IPS-11a (cell line): ENCODE data around the gene MATN1.
"Not testable (repeated sequence)": the region's sequence is repeated elsewhere in the genome, so short reads cannot be mapped to it uniquely, and the experiment has no call there.

ENCODE experiments used
- H3K4me3 ChIP-seq: one replicate; pipeline ENCODE4 v1.5.1; 2013; ENCODE audit warnings: low read depth, low read length, control low read depth

MATN1 gene, protein sequence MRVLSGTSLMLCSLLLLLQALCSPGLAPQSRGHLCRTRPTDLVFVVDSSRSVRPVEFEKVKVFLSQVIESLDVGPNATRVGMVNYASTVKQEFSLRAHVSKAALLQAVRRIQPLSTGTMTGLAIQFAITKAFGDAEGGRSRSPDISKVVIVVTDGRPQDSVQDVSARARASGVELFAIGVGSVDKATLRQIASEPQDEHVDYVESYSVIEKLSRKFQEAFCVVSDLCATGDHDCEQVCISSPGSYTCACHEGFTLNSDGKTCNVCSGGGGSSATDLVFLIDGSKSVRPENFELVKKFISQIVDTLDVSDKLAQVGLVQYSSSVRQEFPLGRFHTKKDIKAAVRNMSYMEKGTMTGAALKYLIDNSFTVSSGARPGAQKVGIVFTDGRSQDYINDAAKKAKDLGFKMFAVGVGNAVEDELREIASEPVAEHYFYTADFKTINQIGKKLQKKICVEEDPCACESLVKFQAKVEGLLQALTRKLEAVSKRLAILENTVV

DNA sequence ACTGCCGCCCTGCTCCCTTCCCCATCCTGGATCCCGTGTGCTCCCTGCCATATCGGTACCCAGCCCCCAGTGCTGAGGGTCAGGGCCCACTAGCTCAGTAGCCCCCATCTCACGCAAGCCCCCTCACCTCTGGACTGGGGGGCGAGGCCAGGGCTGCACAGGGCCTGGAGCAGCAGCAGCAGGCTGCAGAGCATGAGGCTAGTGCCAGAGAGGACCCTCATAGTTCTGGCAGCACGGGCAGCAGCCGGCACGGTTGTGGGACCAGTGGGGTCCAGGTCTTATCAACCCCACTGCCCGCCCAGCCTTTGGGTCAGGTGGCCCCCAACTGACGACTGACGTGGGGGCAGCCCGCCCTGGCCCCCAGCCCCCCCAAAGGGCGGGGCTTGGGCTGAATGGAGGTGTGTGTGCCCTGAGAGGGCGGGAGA is at the start of gene MATN1:
MATN1 (minus strand) TSS at position 255 of the 425 bp plus-strand sequence; CDS start at position 221, 34 bp downstream.
- H3K4me3 ChIP-seq, result no peak within 1 kb of the TSS

DNA sequence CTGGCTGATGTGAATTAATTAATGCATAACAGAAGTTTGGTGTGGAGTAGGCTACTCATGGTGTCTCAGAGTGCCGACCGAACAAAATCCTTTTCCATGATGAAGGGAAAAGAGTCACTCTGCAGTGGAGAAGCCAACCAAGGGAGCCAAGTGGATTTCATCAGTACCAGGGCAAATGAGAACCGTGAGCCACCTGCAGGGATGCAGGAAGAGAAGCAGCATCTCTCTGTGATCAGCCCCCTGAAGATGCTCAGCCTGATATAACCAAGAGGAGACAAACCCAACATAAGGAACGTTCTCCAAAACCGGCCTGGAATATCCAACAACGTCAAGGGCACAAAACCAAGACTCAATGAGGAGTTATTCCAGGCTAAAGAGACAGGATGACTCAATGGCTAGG is 47.6 kb upstream of the MATN1 start:
- H3K4me3 ChIP-seq, result no peak overlapping the region

DNA sequence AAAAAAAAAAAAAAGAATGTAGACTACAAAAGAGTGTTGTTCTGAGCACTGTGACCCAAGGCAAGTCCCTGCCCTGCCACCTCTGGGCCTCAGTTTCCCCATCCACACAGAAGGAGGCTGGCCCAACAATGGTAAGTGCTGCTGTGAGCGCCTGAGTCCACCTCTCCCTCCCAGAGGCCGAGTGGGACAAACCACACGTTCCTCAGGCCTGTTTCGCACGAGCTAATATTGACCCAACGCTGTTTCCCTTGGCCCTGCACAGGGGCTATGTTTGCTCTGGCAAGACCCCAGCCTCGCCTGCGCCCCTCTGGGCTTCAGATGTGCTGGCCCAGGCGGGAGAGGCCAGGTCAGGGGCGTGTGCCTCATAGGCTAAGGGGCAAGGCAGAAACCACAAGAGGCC is 46.8 kb upstream of the MATN1 start:
- no peak overlapping the region for H3K4me3 ChIP-seq

DNA sequence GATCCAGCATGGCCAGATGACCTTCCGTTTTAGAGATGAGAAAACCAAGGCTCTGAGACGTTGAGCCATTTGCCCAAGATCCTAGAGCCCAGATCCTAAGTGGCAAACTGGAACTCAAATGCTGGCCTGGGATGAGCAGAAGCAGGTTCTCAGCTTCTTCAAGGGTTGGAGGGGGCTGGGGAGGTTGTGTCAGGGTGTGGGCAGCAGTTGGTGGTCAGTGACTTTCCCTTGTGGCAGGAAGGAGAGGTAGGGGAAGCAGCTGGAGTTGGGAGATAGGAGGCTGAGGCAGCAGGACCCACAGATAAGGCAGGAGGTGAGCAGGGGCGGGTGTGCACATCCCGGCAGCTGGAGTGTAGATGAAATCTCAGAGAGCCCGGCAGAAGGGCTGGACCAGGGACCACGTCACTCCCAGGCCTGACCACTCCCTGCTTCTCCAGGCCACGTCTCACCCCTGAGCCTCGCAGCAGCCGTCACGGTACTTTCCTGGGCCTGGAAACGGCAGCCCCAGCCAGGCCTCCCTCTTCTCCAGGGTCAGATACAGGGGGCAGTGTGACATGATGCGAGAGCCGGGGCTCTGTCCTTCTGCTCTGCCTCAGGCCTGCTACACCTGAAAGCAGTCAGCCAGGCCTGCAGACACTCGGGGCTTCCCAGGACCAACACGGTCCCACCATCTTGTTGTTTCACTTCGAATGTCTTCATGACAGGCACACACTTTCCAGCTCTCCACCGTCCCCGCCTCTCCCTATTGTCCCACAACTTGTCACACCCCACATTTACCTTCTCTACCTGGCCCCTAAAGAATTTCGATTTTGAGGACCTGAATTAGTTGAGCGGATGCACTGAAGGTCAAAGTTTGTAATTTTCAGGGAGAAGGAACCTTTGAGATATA is 45.7 kb upstream of the MATN1 start:
- no peak overlapping the region for H3K4me3 ChIP-seq

DNA sequence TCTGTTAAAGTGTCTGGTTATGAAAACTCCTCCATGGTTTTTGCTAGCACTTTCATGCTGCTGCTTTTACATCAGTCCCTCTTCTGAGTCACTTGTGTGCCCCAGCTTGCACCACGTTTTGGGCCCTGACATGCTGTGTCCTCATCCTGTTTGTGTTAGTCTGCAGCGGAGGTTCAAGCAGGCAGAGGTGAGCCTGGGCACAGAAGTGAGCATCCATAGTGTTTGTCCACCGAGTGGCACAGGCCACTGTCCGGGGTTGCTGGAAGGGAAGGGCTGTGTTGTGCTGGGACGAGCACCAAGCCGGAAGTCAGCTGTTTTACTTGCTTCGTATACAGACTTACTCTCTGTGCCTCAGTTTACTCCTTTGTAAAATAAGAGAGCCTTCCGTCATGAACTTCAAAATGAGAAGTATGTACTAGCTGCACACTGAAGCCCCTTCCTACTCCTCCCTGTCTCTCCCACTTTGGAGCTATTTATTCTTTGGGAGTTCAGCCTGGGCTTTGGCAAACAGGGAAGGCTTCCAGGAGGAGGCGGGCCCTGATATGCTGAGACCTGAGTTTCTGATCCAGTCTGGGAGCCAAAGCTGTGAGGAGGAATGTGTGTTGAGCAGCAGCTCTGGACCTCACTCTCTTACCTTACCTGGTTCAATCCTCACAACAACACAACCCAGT is 44.9 kb upstream of the MATN1 start:
- H3K4me3 ChIP-seq, result no peak overlapping the region

DNA sequence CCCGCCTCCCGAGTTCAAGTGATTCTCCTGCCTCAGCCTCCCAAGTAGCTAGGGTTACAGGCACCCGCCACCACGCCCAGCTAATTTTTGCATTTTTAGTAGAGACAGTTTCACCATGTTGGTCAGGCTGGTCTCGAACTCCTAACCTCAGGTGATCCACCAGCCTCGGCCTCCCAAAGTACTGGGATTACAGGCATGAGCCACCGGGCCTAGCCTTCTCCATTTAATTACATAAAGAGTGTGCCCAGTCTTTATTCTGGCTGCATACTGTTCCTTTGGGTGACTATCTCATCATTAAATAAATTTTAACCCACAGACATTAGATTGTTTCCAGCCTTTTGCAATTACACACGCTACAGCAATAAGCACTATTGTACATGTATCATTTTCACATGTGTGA is 43.6 kb upstream of the MATN1 start:
- not testable (repeated sequence) for H3K4me3 ChIP-seq

DNA sequence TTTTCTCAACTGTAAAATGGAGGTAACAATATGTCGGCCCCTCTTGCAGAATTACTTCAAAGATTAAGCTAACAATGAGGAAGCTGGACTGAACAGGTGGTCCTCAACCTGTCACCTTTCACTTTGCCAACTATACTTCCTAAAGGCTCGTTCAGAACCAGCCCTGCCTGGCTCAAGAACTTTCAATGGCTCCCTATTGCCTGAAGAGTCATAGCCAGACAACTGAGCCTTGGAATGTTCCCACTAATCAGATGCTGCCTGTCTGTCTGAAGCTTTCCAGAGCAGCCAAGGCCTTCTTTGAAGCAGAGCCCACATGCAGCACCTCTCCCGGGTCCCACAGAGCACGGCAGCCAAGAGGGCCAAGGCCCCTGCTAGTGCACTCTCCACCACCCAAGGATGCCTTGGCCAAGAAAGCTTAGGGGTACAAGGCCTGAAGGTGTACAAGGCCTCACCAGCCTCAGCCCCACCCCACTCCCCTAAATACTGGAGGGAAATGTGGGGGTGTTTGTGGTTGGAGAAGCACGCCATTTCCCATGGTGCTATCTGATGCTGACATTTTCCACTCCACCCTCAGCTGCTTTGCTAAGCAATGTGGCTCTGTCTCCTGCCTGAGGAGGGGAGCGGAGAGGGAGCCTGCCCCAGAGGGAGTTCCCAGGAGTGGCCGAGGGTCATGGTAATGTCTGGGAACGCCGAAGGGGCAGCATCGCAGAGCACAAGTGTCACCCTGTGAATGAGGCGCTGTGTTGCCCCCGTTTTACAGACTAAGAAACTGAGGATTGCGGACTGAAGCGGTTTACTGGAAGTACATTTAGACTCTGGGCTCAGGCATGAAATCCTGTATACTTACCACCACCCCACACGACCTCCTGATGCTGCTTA is 42.4 kb upstream of the MATN1 start:
- H3K4me3 ChIP-seq, result no peak overlapping the region

DNA sequence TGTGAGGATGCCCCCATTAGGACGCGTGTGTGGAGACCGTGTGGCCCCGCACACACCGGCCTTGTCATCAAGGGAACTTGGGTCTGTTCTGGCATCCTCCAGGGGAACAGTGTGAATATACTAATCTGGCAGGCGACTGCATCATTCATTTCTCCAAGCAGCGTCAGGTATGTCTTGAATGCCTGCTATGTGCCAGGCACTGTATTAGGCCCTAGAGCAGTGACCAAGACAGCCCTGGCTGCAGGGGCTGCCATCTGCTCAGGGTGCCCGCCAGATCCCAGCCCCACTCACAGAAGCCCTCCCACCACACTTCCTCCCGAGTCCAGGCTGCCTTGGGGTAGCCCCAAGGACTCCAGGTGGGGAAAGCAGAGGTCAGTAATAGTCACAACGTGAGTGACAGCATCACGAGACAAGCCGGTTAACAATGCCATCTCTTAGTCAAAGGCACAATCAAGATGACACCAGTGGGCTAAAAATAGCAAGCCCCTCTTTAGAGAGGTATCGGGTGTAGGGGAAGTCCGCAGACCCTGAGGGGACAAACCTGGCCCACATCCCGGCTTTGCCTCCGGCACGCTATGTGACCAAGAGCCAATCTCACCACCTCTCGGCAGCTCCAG is 41.7 kb upstream of the MATN1 start:
- no peak overlapping the region for H3K4me3 ChIP-seq

DNA sequence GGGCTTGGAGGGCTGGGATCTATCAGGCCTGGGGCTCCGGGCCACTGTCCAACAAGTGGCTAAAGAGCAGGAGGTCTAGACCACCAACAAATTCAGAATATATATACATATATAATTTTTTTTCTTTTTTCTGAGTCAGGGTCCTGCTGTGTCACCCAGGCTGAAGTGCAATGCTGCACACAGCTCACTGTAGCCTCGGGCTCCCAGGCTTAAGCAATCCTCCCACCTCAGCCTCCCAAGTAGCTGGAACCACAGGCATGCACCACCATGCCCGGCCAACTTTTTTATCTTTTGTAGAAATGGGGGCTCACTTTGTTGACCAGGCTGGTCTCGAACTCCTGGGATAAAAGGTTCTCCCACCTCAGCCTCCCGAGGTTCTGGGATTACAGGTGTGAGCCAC is 41.0 kb upstream of the MATN1 start:
- H3K4me3 ChIP-seq, result no peak overlapping the region

DNA sequence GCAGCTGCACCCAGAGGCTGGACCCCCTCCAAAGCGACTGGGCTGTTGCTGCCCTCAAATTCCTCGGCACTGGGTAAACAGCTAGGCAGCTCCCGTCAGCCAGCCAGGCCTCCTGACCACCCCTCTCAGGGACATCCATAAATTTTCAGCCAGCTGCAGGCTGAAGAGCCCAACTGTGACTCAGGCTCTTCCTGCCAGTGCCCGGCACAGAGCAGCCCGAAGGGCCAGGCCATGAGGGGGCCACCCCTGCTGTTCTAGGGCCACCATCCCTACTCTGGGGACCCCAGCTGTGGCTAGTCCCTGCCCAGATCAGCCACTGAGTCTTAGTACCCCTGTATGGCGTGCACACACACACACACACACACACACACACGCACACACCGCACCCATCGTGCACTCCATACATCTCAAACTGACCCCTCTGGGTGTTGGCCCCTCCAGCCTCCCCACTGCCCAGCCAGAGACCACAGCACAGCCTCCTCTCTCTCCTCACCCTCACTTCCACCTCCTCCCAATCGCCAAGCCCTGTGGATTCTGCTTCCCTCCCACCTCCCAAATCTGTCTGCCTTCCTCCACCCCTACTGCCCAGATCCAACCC is 40.4 kb upstream of the MATN1 start:
- H3K4me3 ChIP-seq, result no peak overlapping the region

DNA sequence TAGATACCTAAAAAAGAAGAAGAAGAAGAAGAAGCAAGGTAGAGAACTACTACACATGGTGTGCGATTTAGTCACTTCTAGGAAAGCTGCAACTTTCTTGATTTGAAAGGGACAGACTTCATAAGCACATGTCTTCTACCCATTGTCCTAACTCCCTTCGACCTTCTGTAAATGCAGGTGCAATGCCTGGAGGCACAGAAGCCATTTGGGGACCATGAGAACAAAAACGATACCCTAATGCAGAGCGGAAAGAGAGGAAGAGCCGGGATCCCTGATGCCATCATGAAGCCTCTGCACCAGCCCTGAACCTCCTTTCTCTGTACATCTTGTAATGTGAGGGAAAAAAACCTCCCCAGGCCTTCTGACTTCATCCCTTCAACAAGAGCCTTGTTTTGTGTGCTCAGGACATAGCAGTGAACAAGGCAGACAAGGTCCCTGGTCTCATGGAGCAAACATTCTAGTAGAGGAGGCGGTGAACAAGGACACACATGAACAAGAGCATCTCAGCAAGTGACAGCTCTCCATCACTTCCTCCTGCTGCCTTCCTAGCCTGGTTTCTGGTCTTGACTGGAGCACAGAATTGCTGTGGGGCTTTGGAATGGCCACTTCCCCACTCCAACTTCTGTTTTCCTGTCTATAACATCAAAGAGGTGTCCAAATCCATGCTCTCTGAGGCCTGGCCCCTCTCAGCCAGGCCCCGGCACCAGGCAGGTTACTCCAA is 39.7 kb upstream of the MATN1 start:
- H3K4me3 ChIP-seq, result no peak overlapping the region

DNA sequence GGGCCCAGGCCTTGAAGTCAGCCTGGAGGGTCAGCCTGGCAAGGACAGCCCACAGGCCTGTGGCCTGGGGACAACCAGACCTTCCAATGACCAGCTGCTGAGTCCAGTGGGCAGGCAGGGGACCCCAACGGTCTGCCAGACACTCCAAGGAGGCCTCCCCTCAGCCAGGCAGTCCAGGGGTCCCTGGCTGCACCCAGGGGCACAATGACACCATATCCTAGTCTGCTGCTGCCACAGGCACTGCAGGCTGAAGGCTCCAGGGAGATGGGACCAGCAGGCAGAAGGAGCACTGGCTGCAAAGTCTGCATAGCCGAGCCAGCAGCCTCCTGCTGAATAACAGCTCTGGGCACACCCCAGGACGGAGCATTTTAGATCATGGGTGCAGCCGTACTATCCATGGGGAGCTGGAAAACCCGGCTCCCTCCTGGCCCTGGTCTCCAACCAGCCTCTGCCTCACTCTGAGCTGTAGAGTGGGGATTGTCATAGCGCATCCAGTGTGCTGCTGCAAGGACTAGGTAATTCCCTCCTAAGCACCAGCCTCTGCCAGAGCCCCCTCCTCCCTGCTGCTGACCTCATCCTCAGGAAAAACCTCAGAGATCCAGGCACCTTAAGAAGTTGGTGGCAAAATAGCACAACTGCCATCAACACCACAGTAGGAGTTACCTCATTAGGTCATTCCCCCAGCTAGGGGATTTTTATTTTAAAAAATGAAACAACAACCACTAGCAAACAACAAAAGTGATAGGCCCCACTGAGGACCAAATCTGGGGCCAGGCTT is 39.0 kb upstream of the MATN1 start:
- H3K4me3 ChIP-seq, result no peak overlapping the region

DNA sequence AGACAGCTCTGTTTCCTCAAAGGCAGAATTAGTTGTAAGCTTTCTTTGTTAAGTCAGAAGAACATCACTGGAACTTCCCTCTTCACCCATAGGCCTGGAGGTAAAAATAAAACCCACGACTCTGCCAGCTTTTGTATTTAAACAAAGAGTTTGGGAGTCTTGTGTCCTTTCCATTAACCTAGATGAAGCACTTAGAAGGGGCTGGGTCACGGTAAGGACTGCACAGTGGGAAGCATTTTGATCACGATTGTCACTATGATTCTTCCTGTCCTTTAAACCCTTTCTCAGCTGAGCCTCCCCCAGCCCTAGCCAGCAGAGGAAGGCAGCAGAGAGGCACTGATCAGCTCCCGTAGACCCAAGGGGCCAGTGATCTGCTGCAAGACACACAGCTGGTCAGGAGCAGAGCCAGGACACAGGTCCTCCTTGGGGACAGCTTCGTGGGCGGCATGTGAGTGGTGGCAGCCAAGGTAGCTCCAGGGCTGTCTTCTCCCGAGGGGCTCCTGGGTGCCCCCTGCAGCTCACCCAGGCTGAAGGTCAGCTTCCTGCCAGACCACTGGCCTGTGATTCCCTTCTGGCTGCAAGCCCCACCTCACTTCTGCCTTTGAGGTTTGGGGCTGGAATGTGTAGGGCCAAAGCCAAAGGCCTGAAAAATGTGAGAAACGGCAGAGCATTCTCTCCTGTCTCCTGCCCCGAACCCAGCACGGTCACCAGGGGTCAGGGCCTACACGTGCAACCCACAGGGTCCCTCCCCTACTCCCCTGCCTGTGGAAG is 38.2 kb upstream of the MATN1 start:
- no peak overlapping the region for H3K4me3 ChIP-seq

DNA sequence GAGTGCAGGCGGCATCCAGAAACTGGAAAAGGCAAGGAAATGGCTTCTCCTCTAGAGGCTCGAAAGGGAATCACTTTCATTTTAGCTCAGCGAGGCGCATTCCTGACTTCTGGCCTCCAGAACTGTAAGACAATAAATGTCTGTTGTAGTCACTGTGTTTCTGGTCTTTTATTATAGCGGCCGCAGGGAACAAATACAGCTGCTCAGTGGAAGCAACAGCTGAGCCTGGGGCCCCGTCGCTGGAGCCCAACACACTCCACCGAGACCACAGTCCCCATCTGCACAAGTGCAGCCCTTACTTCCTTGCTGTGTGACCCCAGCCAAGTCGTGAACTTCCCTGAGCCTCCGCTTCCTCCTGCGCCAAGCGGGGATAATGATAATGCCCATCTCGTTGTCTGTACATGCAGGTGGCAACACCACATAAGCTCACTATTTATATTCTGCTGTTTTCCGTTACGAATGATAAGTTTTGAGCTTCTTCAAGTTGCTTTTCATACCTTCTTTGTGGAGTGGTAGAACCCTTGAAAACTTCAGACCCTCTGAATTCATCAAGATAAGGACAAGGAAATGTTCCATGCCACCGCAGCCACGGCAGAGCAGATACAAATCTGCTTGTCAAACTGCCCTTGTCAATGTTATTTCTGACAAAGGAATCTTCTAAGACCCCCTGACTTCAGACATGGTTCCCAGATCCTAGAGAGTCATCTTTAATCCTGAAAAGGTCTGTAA is 37.4 kb upstream of the MATN1 start:
- H3K4me3 ChIP-seq, result no peak overlapping the region

DNA sequence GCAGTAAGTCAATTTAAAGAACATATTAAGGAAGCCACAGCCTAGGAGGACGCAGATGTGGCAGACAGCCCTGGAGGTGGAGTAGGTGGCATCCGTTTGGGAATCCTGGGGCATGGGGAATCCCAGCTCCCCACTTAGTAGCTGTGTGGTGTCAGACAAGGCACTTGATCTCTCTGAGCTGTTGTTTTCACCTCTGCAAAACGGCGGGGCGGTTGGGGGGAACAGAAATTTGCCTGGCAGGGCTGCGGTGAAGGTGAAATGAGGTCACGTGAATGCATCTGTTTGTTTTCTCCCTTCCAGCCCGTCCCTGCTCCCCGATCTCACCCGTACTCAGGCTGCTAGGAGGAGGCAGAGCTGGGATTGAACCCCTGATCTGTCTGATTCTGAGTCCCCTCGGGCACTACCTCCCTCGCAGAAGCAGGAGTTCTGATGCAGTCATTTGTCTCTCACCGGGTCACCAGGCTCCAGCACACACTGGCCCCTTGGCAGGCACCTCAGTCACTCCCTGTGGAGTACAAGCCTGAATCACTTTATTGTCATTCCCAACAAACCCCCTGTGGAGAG is 36.4 kb upstream of the MATN1 start:
- H3K4me3 ChIP-seq, result no peak overlapping the region

DNA sequence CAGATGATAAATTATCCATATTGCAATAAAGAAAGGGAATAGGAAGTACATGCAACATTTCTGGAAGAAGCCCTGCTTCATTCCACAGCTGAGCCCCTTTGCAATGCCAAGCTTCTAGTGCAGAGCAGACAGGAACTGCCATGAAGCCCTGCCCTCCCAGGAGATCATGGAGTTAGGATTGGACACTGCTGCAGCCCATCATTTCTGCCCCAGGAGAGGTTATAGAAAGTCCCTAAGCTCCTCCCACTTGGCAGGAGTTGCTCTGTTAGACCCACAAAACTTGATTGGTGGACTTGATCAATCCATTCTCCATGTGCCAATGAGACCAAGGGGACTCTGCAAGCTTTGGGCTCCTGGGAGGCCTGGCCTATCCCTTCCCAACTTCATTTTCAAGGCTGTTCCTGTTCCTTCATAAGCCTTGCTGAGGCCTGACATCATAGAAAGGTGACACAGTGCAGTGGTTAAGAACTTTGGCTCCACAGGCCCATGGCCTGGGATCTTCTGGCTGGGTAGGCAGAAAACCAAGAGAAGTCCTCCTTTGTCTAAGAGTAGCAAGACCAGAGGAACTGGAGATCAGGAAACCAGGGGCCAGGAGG is 35.5 kb upstream of the MATN1 start:
- no peak overlapping the region for H3K4me3 ChIP-seq
